Transverse colon (tissue), 4 donors: ENCODE results near the gene PCDH17.

ENCODE experiments used
- CTCF ChIP-seq, 5 experiments: fragments of 200-600 bp in 3 of 5; fragments of 450-650 bp in 2 of 5; sonication (generic) in 3 of 5; IDR thresholded peaks; 1 replicate in 2 of 5; 2 replicates in 3 of 5; pipeline ENCODE4 v1.5.1; 2016 to 2017; ENCODE audit warnings: antibody characterized with exemption in 5 of 5, inconsistent platforms in 3 of 5, mild to moderate bottlenecking in 2 of 5, moderate library complexity in 1 of 5
- EP300 ChIP-seq: sonication (generic); formaldehyde crosslinking; IDR thresholded peaks from one replicate; pipeline ENCODE4 v1.6.1; 2017; ENCODE audit warnings: antibody characterized with exemption, low read depth
- POLR2A ChIP-seq: fragments of 450-650 bp; IDR thresholded peaks from one replicate; pipeline ENCODE4 v1.6.1; 2016; ENCODE audit warnings: antibody characterized with exemption, mild to moderate bottlenecking, moderate library complexity
- POLR2AphosphoS5 ChIP-seq, 3 donors: sonication (generic); formaldehyde crosslinking; IDR thresholded peaks; one replicate each; pipeline ENCODE4 v1.6.1; 2016; ENCODE audit warnings: antibody characterized with exemption in 3 of 3

DNA sequence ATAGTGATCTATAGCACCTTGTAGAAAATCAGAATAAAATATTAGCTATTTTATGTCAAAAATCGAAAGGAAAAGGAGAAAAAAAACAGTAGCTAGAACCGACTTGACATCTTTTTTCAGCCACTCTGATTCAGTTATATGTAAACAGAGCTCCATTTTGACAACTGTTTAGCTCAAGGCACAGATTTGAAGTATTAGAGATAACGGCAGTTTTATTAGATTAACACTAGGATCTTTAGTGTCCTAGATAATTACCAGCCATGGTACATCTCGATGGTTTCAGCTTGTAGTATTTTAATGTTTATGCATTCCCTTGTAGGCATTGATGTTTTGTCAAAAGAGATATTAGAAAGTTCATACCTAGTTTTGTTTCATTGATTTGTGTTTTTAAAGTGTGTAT, 67.3 kb downstream of the PCDH17 start:
- TF ChIP-seq POLR2A: no peak
- no peak for TF ChIP-seq CTCF (IDR thresholded peaks at IDR 0.05)
- no peak for TF ChIP-seq POLR2AphosphoS5 (IDR thresholded peaks at IDR 0.05)
- no peak for TF ChIP-seq EP300
